Measurements from ENCODE around the gene SLC4A3. TPM values are rescaled to one million over a fixed set of nuclear protein-coding genes. Genes with fewer than 3 reads are reported as not detected.

The SLC4A3 gene
- total RNA-seq, 1 experiment from 2014 or later: 4.0 TPM

GRCh38 chr2:219661197-219661954 lies 33.9 kb downstream of the SLC4A3 start:
- no peaks in the 10 kb centered on the region for H3K27me3 ChIP-seq (replicated peaks)
- no peak overlapping the region for H3K4me3 ChIP-seq
- no peak for DNase-seq (ENCODE audit: low read depth in 1 of 2, low spot score in 2 of 2)
- peaks cover 3% of the 10 kb centered on the region; the same call in 1 of the 2 replicates for H3K4me1 ChIP-seq (replicated peaks)
- no peaks in the 10 kb centered on the region for H3K36me3 ChIP-seq
- no peak overlapping the region for H3K27ac ChIP-seq
- H3K9me3 ChIP-seq (replicated peaks): peaks cover 10% of the 10 kb centered on the region; the same call in 1 of the 2 replicates

GRCh38 chr2:219661955-219662395 lies 34.5 kb downstream of the SLC4A3 start:
- no peak for DNase-seq (ENCODE audit: low read depth in 1 of 2, low spot score in 2 of 2)
- H3K9me3 ChIP-seq (replicated peaks): peaks cover 10% of the 10 kb centered on the region; the same call in 1 of the 2 replicates

GRCh38 chr2:219662566-219662965 lies 35.1 kb downstream of the SLC4A3 start:
- Histone ChIP-seq H3K27ac (no peak overlapping the region), H3K36me3 (no peaks in the 10 kb centered on the region), H3K27me3 (replicated peaks) (no peaks in the 10 kb centered on the region), H3K9me3 (replicated peaks) (peaks cover 10% of the 10 kb centered on the region; the same call in 1 of the 2 replicates), H3K4me1 (replicated peaks) (no peaks in the 10 kb centered on the region; the same call in 1 of the 2 replicates), H3K4me3 (no peak overlapping the region)
- DNase-seq (ENCODE audit: low read depth in 1 of 2, low spot score in 2 of 2): no peak

More at GRCh38 chr2:219661955-219662395, 34.5 kb downstream of the SLC4A3 start:
- H3K4me3 ChIP-seq: no peak overlapping the region
- H3K27me3 ChIP-seq (replicated peaks): no peaks in the 10 kb centered on the region
- H3K36me3 ChIP-seq: no peaks in the 10 kb centered on the region
- no peaks in the 10 kb centered on the region; the same call in 1 of the 2 replicates for H3K4me1 ChIP-seq (replicated peaks)
- no peak overlapping the region for H3K27ac ChIP-seq

- H3K4me1 ChIP-seq (replicated peaks): no peaks in the 10 kb centered on the region; the same call in 1 of the 2 replicates
- no peak overlapping the region for H3K4me3 ChIP-seq
- no peak for DNase-seq (ENCODE audit: low read depth in 1 of 2, low spot score in 2 of 2)
- no peaks in the 10 kb centered on the region for H3K27me3 ChIP-seq (replicated peaks)
- no peak overlapping the region for H3K27ac ChIP-seq
- no peaks in the 10 kb centered on the region for H3K36me3 ChIP-seq
- peaks cover 10% of the 10 kb centered on the region; the same call in 1 of the 2 replicates for H3K9me3 ChIP-seq (replicated peaks)
Measured at GRCh38 chr2:219663116-219663762, 35.8 kb downstream of the SLC4A3 start.

GRCh38 chr2:219664041-219664440 lies 36.6 kb downstream of the SLC4A3 start:
- no peaks in the 10 kb centered on the region for H3K36me3 ChIP-seq
- H3K27ac ChIP-seq: no peak overlapping the region
- no peaks in the 10 kb centered on the region for H3K27me3 ChIP-seq (replicated peaks)
- no peaks in the 10 kb centered on the region for H3K4me1 ChIP-seq (replicated peaks)
- DNase-seq (ENCODE audit: low read depth in 1 of 2, low spot score in 2 of 2): no peak
- no peak overlapping the region for H3K4me3 ChIP-seq
- H3K9me3 ChIP-seq (replicated peaks): peaks cover 10% of the 10 kb centered on the region; the same call in 1 of the 2 replicates

GRCh38 chr2:219664944-219665343 lies 37.5 kb downstream of the SLC4A3 start:
- Histone ChIP-seq H3K9me3 (replicated peaks) (peaks cover 10% of the 10 kb centered on the region; the same call in 1 of the 2 replicates), H3K27ac (no peak overlapping the region), H3K36me3 (no peaks in the 10 kb centered on the region), H3K4me1 (replicated peaks) (no peaks in the 10 kb centered on the region), H3K4me3 (no peak overlapping the region), H3K27me3 (replicated peaks) (no peaks in the 10 kb centered on the region)
- DNase-seq (ENCODE audit: low read depth in 1 of 2, low spot score in 2 of 2): no peak

GRCh38 chr2:219665926-219666325 lies 38.5 kb downstream of the SLC4A3 start:
- Histone ChIP-seq H3K9me3 (replicated peaks) (peaks cover 10% of the 10 kb centered on the region; the same call in 1 of the 2 replicates), H3K4me1 (replicated peaks) (no peaks in the 10 kb centered on the region), H3K27me3 (replicated peaks) (no peaks in the 10 kb centered on the region), H3K36me3 (no peaks in the 10 kb centered on the region), H3K27ac (no peak overlapping the region), H3K4me3 (no peak overlapping the region)
- DNase-seq (ENCODE audit: low read depth in 1 of 2, low spot score in 2 of 2): no peak

- Histone ChIP-seq H3K27me3 (replicated peaks) (no peaks in the 10 kb centered on the region), H3K9me3 (replicated peaks) (no peaks in the 10 kb centered on the region), H3K4me1 (replicated peaks) (no peaks in the 10 kb centered on the region), H3K27ac (no peak overlapping the region), H3K4me3 (no peak overlapping the region), H3K36me3 (no peaks in the 10 kb centered on the region)
- no peak for DNase-seq (ENCODE audit: low read depth in 1 of 2, low spot score in 2 of 2)
Measured at GRCh38 chr2:219668316-219668715, 40.9 kb downstream of the SLC4A3 start.

GRCh38 chr2:219670386-219670785 lies 43.0 kb downstream of the SLC4A3 start:
- no peaks in the 10 kb centered on the region for H3K27me3 ChIP-seq (replicated peaks)
- H3K9me3 ChIP-seq (replicated peaks): no peaks in the 10 kb centered on the region
- DNase-seq (ENCODE audit: low read depth in 1 of 2, low spot score in 2 of 2): no peak
- no peaks in the 10 kb centered on the region for H3K36me3 ChIP-seq
- no peak overlapping the region for H3K27ac ChIP-seq
- no peaks in the 10 kb centered on the region for H3K4me1 ChIP-seq (replicated peaks)
- H3K4me3 ChIP-seq: no peak overlapping the region

- Histone ChIP-seq H3K36me3 (no peaks in the 10 kb centered on the region), H3K27me3 (replicated peaks) (no peaks in the 10 kb centered on the region), H3K4me3 (no peak overlapping the region), H3K9me3 (replicated peaks) (no peaks in the 10 kb centered on the region), H3K4me1 (replicated peaks) (no peaks in the 10 kb centered on the region), H3K27ac (no peak overlapping the region)
- DNase-seq (ENCODE audit: low read depth in 1 of 2, low spot score in 2 of 2): no peak
Measured at GRCh38 chr2:219671279-219671678, 43.8 kb downstream of the SLC4A3 start.

GRCh38 chr2:219672406-219672805 lies 45.0 kb downstream of the SLC4A3 start:
- Histone ChIP-seq H3K4me3 (no peak overlapping the region), H3K27me3 (replicated peaks) (no peaks in the 10 kb centered on the region), H3K4me1 (replicated peaks) (no peaks in the 10 kb centered on the region), H3K36me3 (no peaks in the 10 kb centered on the region), H3K27ac (no peak overlapping the region), H3K9me3 (replicated peaks) (no peaks in the 10 kb centered on the region)
- DNase-seq (ENCODE audit: low read depth in 1 of 2, low spot score in 2 of 2): no peak

GRCh38 chr2:219675221-219675620 lies 47.8 kb downstream of the SLC4A3 start:
- Histone ChIP-seq H3K27ac (no peak overlapping the region), H3K36me3 (no peaks in the 10 kb centered on the region), H3K9me3 (replicated peaks) (no peaks in the 10 kb centered on the region), H3K4me3 (no peak overlapping the region), H3K4me1 (replicated peaks) (no peaks in the 10 kb centered on the region), H3K27me3 (replicated peaks) (no peaks in the 10 kb centered on the region)
- no peak for DNase-seq (ENCODE audit: low read depth in 1 of 2, low spot score in 2 of 2)

- H3K36me3 ChIP-seq: no peaks in the 10 kb centered on the region
- H3K4me3 ChIP-seq: no peak overlapping the region
- H3K4me1 ChIP-seq (replicated peaks): peaks cover 1% of the 10 kb centered on the region
- no peak for DNase-seq (ENCODE audit: low read depth in 1 of 2, low spot score in 2 of 2)
- no peaks in the 10 kb centered on the region for H3K9me3 ChIP-seq (replicated peaks)
- no peaks in the 10 kb centered on the region for H3K27me3 ChIP-seq (replicated peaks)
- no peak overlapping the region for H3K27ac ChIP-seq
Measured at GRCh38 chr2:219676586-219676985, 49.2 kb downstream of the SLC4A3 start.

- DNase-seq (ENCODE audit: low read depth in 1 of 2, low spot score in 2 of 2): no peak
- H3K9me3 ChIP-seq (replicated peaks): no peaks in the 10 kb centered on the region
- H3K4me1 ChIP-seq (replicated peaks): peaks cover 9% of the 10 kb centered on the region
- H3K27ac ChIP-seq: no peak overlapping the region
- H3K36me3 ChIP-seq: no peaks in the 10 kb centered on the region
- H3K4me3 ChIP-seq: no peak overlapping the region
- no peaks in the 10 kb centered on the region for H3K27me3 ChIP-seq (replicated peaks)
Measured at GRCh38 chr2:219679041-219679440, 51.6 kb downstream of the SLC4A3 start.

All from SJSA1 (cell line).